CD4-positive, alpha-beta T cell (primary cell): ENCODE measurements around the gene TLE2. TPM values are rescaled to one million over a fixed set of nuclear protein-coding genes. Genes with fewer than 3 reads are reported as not detected.

Source experiments
- ATAC-seq: fragments of 200-7000 bp; cut with Tn5 transposase; one replicate; pipeline ENCODE4 v1.10.0; 2022; ENCODE audit warnings: mild to moderate bottlenecking; ENCODE audit not compliant: poor library complexity
- CTCF ChIA-PET: fragments of 350-600 bp; sonication (Branson Sonifier 250); formaldehyde crosslinking; loops from one replicate; lab custom pipeline; 2021; ENCODE audit warnings: antibody characterized with exemption, inconsistent platforms; lab: Charles Lee
- POLR2A ChIA-PET: fragments of 350-600 bp; sonication (Branson Sonifier 250); formaldehyde crosslinking; loops from one replicate; lab custom pipeline; 2021; ENCODE audit warnings: antibody characterized with exemption, inconsistent platforms; lab: Charles Lee
- DNase-seq, 14 experiments: peaks; one replicate each; pipeline ENCODE4 v3.0.0-alpha.2; 2013 to 2020; ENCODE audit warnings: mixed read lengths in 2 of 14
- H3K27ac ChIP-seq, 2 donors: one replicate each; pipeline versions ENCODE4 v1.5.1 to v1.7.0; 2013; ENCODE audit warnings: low read length in 2 of 2, low read depth in 1 of 2, mild to moderate bottlenecking in 1 of 2
- H3K27me3 ChIP-seq, 2 experiments: 1 replicate in 1 of 2; 2 replicates in 1 of 2; pipeline versions ENCODE4 v1.6.1 to v1.7.0; 2013; ENCODE audit warnings: low read length in 2 of 2, control low read depth in 1 of 2, mild to moderate bottlenecking in 1 of 2, moderate library complexity in 1 of 2; ENCODE audit not compliant: insufficient read depth in 2 of 2, control insufficient read depth in 1 of 2
- H3K36me3 ChIP-seq: one replicate; pipeline ENCODE4 v1.6.1; 2013; ENCODE audit warnings: low read length, control low read depth; ENCODE audit not compliant: insufficient read depth
- H3K4me1 ChIP-seq: one replicate; pipeline ENCODE4 v1.6.1; 2013; ENCODE audit warnings: low read length, control low read depth; ENCODE audit not compliant: insufficient read depth
- H3K4me3 ChIP-seq: one replicate; pipeline ENCODE4 v1.5.1; 2013; ENCODE audit warnings: mild to moderate bottlenecking, low read length, moderate library complexity
- H3K9me3 ChIP-seq, 2 experiments: 1 replicate in 1 of 2; 2 replicates in 1 of 2; pipeline versions ENCODE4 v1.6.1 to v1.7.0; 2013; ENCODE audit warnings: low read length in 2 of 2, mild to moderate bottlenecking in 2 of 2, control low read depth in 1 of 2, moderate library complexity in 1 of 2; ENCODE audit not compliant: control insufficient read depth in 1 of 2, insufficient read depth in 1 of 2
- H3K27ac Mint-ChIP-seq: one replicate; pipeline ENCODE4 v1.8.0; 2020; ENCODE audit warnings: mixed read lengths
- H3K27me3 Mint-ChIP-seq: one replicate; pipeline ENCODE4 v1.8.0; 2021; ENCODE audit warnings: mixed read lengths
- H3K36me3 Mint-ChIP-seq: one replicate; pipeline ENCODE4 v1.8.0; 2021; ENCODE audit warnings: low read depth, mixed read lengths
- H3K4me1 Mint-ChIP-seq: one replicate; pipeline ENCODE4 v1.8.0; 2021; ENCODE audit warnings: low read depth, mixed read lengths
- H3K4me3 Mint-ChIP-seq: one replicate; pipeline ENCODE4 v1.8.0; 2020; ENCODE audit warnings: mild to moderate bottlenecking, mixed read lengths
- H3K9me3 Mint-ChIP-seq: one replicate; pipeline ENCODE4 v1.8.0; 2020; ENCODE audit warnings: mixed read lengths
- intact Hi-C, 2 experiments: fragments of 100-400 bp; cut with DNase I in 1 of 2; cut with micrococcal nuclease in 1 of 2; formaldehyde crosslinking; loops; one replicate each; pipeline versions ENCODE4 v1.15.1 to v1.9.0; 2023 to 2025; cut with DNase I, micrococcal nuclease
- total RNA-seq, 174 experiments: library from RNA in 2 of 174; stranded (reverse) in 2 of 174; gene quantifications; one replicate each; pipeline ENCODE4 v1.2.3 and lab custom pipeline; 2021 to 2026
- TF ChIP-seq, protein P1 (sequence below): fragments of 200-600 bp; IDR thresholded peaks from one replicate; pipeline ENCODE4 v1.8.0; 2022; ENCODE audit warnings: antibody characterized with exemption, mild to moderate bottlenecking

TLE2 gene
- total RNA-seq, 2 experiments from 2014 or later = 23.9 to 25.0 TPM

- peaks cover 34% of the 10 kb centered on the region for H3K4me1 ChIP-seq
- Mint-ChIP-seq H3K27me3 (no peaks in the 10 kb centered on the region), H3K9me3 (no peaks in the 10 kb centered on the region), H3K27ac (no peak overlapping the region), H3K4me3 (peak overlapping the region; percentile 77), H3K36me3 (no peaks in the 10 kb centered on the region), H3K4me1 (peaks cover 32% of the 10 kb centered on the region)
- H3K36me3 ChIP-seq = no peaks in the 10 kb centered on the region
- no peaks in the 10 kb centered on the region for H3K9me3 ChIP-seq
- TF ChIP-seq, protein P1, sequence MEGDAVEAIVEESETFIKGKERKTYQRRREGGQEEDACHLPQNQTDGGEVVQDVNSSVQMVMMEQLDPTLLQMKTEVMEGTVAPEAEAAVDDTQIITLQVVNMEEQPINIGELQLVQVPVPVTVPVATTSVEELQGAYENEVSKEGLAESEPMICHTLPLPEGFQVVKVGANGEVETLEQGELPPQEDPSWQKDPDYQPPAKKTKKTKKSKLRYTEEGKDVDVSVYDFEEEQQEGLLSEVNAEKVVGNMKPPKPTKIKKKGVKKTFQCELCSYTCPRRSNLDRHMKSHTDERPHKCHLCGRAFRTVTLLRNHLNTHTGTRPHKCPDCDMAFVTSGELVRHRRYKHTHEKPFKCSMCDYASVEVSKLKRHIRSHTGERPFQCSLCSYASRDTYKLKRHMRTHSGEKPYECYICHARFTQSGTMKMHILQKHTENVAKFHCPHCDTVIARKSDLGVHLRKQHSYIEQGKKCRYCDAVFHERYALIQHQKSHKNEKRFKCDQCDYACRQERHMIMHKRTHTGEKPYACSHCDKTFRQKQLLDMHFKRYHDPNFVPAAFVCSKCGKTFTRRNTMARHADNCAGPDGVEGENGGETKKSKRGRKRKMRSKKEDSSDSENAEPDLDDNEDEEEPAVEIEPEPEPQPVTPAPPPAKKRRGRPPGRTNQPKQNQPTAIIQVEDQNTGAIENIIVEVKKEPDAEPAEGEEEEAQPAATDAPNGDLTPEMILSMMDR = no peak
- H3K27ac ChIP-seq = peak overlapping the region in 1 of 2 donors; percentile 21
- CTCF ChIA-PET = interaction anchor here (1.4 kb wide), 1 partner anchor 83 kb away, joined by 3 read pairs; no protein-coding TSS in a partner anchor
- H3K4me3 ChIP-seq = peak overlapping the region; percentile 14
- intact Hi-C loops = loop anchor here in 1 of 2 experiments (5.0 kb wide), 1 partner anchor 37 kb away; the partner anchor contains the start of gene TLE5
- DNase-seq (peak in 3 of 14 experiments; percentile 31 to 55 (median 33)), ATAC-seq (peak; percentile 35)
- no peaks in the 10 kb centered on the region for H3K27me3 ChIP-seq
- POLR2A ChIA-PET = interaction anchor here (1.0 to 2.4 kb wide), 3 partner anchors 11 to 37 kb away, joined by 3 to 15 read pairs (median 5); partner anchors contain the start of gene TLE5
Observed at GRCh38 chr19:3024870-3025548, 4.1 kb downstream of the TLE2 start.

DNA sequence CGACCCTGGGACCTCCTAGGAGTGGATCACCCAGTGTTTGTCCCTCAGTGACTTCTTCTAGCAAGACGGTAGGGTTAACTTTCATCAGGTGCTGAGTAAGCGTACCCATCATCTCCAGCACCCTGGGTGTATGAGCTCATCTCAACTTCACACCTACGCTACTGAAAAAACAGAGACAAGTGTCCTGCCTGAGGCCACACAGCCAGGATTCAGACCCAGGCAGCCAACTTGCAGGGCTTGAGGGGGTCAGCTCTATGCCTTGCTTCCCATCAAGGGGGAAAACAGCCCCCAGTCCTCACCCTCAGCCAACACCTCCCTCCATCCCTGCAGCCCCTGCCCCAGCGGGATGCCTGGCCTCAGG is 4.6 kb downstream of the TLE2 start:
- Mint-ChIP-seq H3K4me3 (peak overlapping the region; percentile 77), H3K27me3 (no peaks in the 10 kb centered on the region), H3K36me3 (no peaks in the 10 kb centered on the region), H3K4me1 (peaks cover 27% of the 10 kb centered on the region), H3K27ac (no peak overlapping the region), H3K9me3 (no peaks in the 10 kb centered on the region)
- TF ChIP-seq, protein P1 = no peak
- Histone ChIP-seq H3K27me3 (no peaks in the 10 kb centered on the region), H3K27ac (no peak overlapping the region), H3K4me1 (peaks cover 28% of the 10 kb centered on the region), H3K9me3 (no peaks in the 10 kb centered on the region), H3K4me3 (peak overlapping the region; percentile 14), H3K36me3 (no peaks in the 10 kb centered on the region)
- DNase-seq (no peak), ATAC-seq (peak; percentile 8)
- POLR2A ChIA-PET = interaction anchor here (0.8 to 2.4 kb wide), 4 partner anchors 11 to 37 kb away, joined by 3 to 15 read pairs (median 4); partner anchors contain the start of gene TLE5
- intact Hi-C loops = no loop called here
- CTCF ChIA-PET = interaction anchor here (1.4 kb wide), 1 partner anchor 84 kb away, joined by 3 read pairs; no protein-coding TSS in a partner anchor

- Mint-ChIP-seq H3K27ac (no peak overlapping the region), H3K27me3 (no peaks in the 10 kb centered on the region), H3K4me3 (no peak overlapping the region), H3K9me3 (no peaks in the 10 kb centered on the region), H3K36me3 (no peaks in the 10 kb centered on the region), H3K4me1 (peaks cover 12% of the 10 kb centered on the region)
- H3K36me3 ChIP-seq = peaks cover 2% of the 10 kb centered on the region
- ChIA-PET POLR2A (no interaction called here), CTCF (no interaction called here)
- no peak overlapping the region for H3K4me3 ChIP-seq
- no peaks in the 10 kb centered on the region for H3K27me3 ChIP-seq
- H3K27ac ChIP-seq = no peak overlapping the region
- DNase-seq = no peak
- H3K9me3 ChIP-seq = no peaks in the 10 kb centered on the region
- ATAC-seq = no peak
- peaks cover 12% of the 10 kb centered on the region for H3K4me1 ChIP-seq
- intact Hi-C loops = no loop called here
- TF ChIP-seq, protein P1 = no peak
Observed at GRCh38 chr19:3020321-3020960, 8.6 kb downstream of the TLE2 start.
